ENCODE results near the gene CA5A.

- TF ChIP-seq, protein P1, sequence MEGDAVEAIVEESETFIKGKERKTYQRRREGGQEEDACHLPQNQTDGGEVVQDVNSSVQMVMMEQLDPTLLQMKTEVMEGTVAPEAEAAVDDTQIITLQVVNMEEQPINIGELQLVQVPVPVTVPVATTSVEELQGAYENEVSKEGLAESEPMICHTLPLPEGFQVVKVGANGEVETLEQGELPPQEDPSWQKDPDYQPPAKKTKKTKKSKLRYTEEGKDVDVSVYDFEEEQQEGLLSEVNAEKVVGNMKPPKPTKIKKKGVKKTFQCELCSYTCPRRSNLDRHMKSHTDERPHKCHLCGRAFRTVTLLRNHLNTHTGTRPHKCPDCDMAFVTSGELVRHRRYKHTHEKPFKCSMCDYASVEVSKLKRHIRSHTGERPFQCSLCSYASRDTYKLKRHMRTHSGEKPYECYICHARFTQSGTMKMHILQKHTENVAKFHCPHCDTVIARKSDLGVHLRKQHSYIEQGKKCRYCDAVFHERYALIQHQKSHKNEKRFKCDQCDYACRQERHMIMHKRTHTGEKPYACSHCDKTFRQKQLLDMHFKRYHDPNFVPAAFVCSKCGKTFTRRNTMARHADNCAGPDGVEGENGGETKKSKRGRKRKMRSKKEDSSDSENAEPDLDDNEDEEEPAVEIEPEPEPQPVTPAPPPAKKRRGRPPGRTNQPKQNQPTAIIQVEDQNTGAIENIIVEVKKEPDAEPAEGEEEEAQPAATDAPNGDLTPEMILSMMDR (IDR thresholded peaks at IDR 0.05), result no peak
- TF ChIP-seq POLR2A (IDR thresholded peaks at IDR 0.05), result no peak
- TF ChIP-seq POLR2AphosphoS5 (IDR thresholded peaks at IDR 0.05), result no peak
Observed at GRCh38 chr16:87953308-87954215, 17.2 kb upstream of the CA5A start.
